GM23338 (cell line): ENCODE results near the gene FGA. TPM values are rescaled to one million over a fixed set of nuclear protein-coding genes. Genes with fewer than 3 reads are reported as not detected.

Experiments used
- ATAC-seq: fragments of 200-7000 bp; cut with Tn5 transposase; 3 replicates; pipeline ENCODE4 v1.9.1; 2020
- DNase-seq: peaks from one replicate; pipeline ENCODE4 v3.0.0-alpha.2; 2015; ENCODE audit warnings: low spot score
- H2AFZ ChIP-seq: fragments of 200-600 bp; sonication (generic); 2 replicates; pipeline ENCODE4 v1.8.0; 2016; ENCODE audit warnings: antibody characterized with exemption, mild to moderate bottlenecking, moderate library complexity
- H3F3A ChIP-seq: fragments of 200-600 bp; sonication (generic); replicated peaks from 2 replicates; pipeline ENCODE4 v1.8.0; 2017; ENCODE audit warnings: antibody characterized with exemption, mixed run types, low read depth
- H3K27ac ChIP-seq: fragments of 200-600 bp; sonication (generic); 2 replicates; pipeline ENCODE4 v1.6.1; 2016; ENCODE audit warnings: low read depth
- H3K27me3 ChIP-seq: fragments of 200-600 bp; sonication (generic); 2 replicates; pipeline ENCODE4 v1.8.0; 2016; ENCODE audit warnings: mild to moderate bottlenecking, mixed run types, moderate library complexity; ENCODE audit not compliant: insufficient read depth
- H3K36me3 ChIP-seq: fragments of 200-600 bp; sonication (generic); 2 replicates; pipeline ENCODE4 v1.8.0; 2016; ENCODE audit warnings: mild to moderate bottlenecking; ENCODE audit not compliant: insufficient read depth
- H3K4me1 ChIP-seq: fragments of 200-600 bp; sonication (generic); 2 replicates; pipeline ENCODE4 v1.8.0; 2016; ENCODE audit warnings: mild to moderate bottlenecking, moderate library complexity; ENCODE audit not compliant: insufficient read depth
- H3K4me2 ChIP-seq: fragments of 200-600 bp; sonication (generic); 2 replicates; pipeline ENCODE4 v1.7.1; 2017; ENCODE audit warnings: mixed run types
- H3K4me3 ChIP-seq: fragments of 200-600 bp; sonication (generic); 2 replicates; pipeline ENCODE4 v1.6.1; 2016; ENCODE audit warnings: mixed run types
- H3K79me2 ChIP-seq: fragments of 200-600 bp; sonication (generic); replicated peaks from 2 replicates; pipeline ENCODE4 v1.8.0; 2017; ENCODE audit warnings: mild to moderate bottlenecking; ENCODE audit not compliant: insufficient read depth
- H3K9me2 ChIP-seq: fragments of 200-600 bp; sonication (generic); 2 replicates; pipeline ENCODE4 v1.8.0; 2017; ENCODE audit not compliant: insufficient read depth
- H4K20me1 ChIP-seq: fragments of 200-600 bp; sonication (generic); replicated peaks from 2 replicates; pipeline ENCODE4 v1.8.0; 2017; ENCODE audit warnings: mild to moderate bottlenecking; ENCODE audit not compliant: insufficient read depth
- H3K27ac Mint-ChIP-seq: 2 replicates; pipeline ENCODE4 v1.8.0; 2020; ENCODE audit warnings: inconsistent platforms, mild to moderate bottlenecking, moderate library complexity, mixed read lengths
- H3K27me3 Mint-ChIP-seq: 3 replicates; pipeline ENCODE4 v1.8.0; 2022; ENCODE audit warnings: low read depth, mild to moderate bottlenecking, moderate library complexity, mixed read lengths, inconsistent platforms; ENCODE audit not compliant: insufficient read depth, poor library complexity
- H3K36me3 Mint-ChIP-seq: 3 replicates; pipeline ENCODE4 v1.8.0; 2021; ENCODE audit warnings: low read depth, mild to moderate bottlenecking, inconsistent platforms, moderate library complexity, mixed read lengths
- H3K4me1 Mint-ChIP-seq: 3 replicates; pipeline ENCODE4 v1.8.0; 2020; ENCODE audit warnings: mild to moderate bottlenecking, inconsistent platforms, mixed read lengths
- H3K4me3 Mint-ChIP-seq: 3 replicates; pipeline ENCODE4 v1.8.0; 2021; ENCODE audit warnings: moderate library complexity, mild to moderate bottlenecking, inconsistent platforms, mixed read lengths
- H3K9me3 Mint-ChIP-seq: 3 replicates; pipeline ENCODE4 v1.8.0; 2020; ENCODE audit warnings: moderate library complexity, mild to moderate bottlenecking, inconsistent platforms, mixed read lengths
- CREB1 ChIP-seq: fragments of 250-450 bp; sonication (Bioruptor Pico); IDR thresholded peaks from 2 replicates; pipeline ENCODE4 v1.5.0; 2020; ENCODE audit warnings: low read depth, mild to moderate bottlenecking, moderate library complexity
- EZH2 ChIP-seq: fragments of 200-600 bp; sonication (generic); IDR thresholded peaks from one replicate; pipeline ENCODE4 v1.8.0; 2017; ENCODE audit warnings: antibody characterized with exemption, mild to moderate bottlenecking, low read depth; ENCODE audit not compliant: unreplicated experiment
- EZH2phosphoT487 ChIP-seq: fragments of 200-600 bp; sonication (generic); IDR thresholded peaks from one replicate; pipeline ENCODE4 v1.8.1; 2018; ENCODE audit warnings: antibody characterized with exemption; ENCODE audit not compliant: unreplicated experiment
- JUNB ChIP-seq: IDR thresholded peaks from one replicate; pipeline ENCODE4 v1.6.1; 2016; ENCODE audit warnings: antibody characterized with exemption; ENCODE audit not compliant: unreplicated experiment
- NANOG ChIP-seq: IDR thresholded peaks from 2 replicates; pipeline ENCODE4 v1.6.1; 2016; ENCODE audit warnings: antibody characterized with exemption, borderline replicate concordance
- POLR2AphosphoS5 ChIP-seq: IDR thresholded peaks from 2 replicates; pipeline ENCODE4 v1.6.1; 2016; ENCODE audit warnings: antibody characterized with exemption, low read depth
- STAT1 ChIP-seq: IDR thresholded peaks from one replicate; pipeline ENCODE4 v1.6.1; 2016; ENCODE audit warnings: antibody characterized with exemption; ENCODE audit not compliant: unreplicated experiment
- ZNF114 ChIP-seq: fragments of 250-450 bp; sonication (Bioruptor Pico); IDR thresholded peaks from 2 replicates; pipeline ENCODE4 v1.5.0; 2020; ENCODE audit warnings: mild to moderate bottlenecking, moderate library complexity
- ZNF331 ChIP-seq: fragments of 250-450 bp; sonication (Bioruptor Pico); IDR thresholded peaks from 2 replicates; pipeline ENCODE4 v1.5.0; 2020; ENCODE audit warnings: low read depth, mild to moderate bottlenecking, moderate library complexity
- ZNF462 ChIP-seq: fragments of 250-450 bp; sonication (Bioruptor Pico); IDR thresholded peaks from 2 replicates; pipeline ENCODE4 v1.5.0; 2020; ENCODE audit warnings: mild to moderate bottlenecking, moderate library complexity
- polyA plus RNA-seq: library from polyadenylated mRNA; unstranded; fragments of >200 nt; fragmentation: Nextera tagmentation; extraction: Ambion mirVana; gene quantifications from 2 replicates; pipeline ENCODE4 v1.2.1, GENCODE V29; 2016
- total RNA-seq: library from RNA; depleted of rRNA; stranded (reverse); fragments of >200 nt; shearing (Covaris generic); gene quantifications from 2 replicates; pipeline ENCODE4 v1.2.3, GENCODE V29; 2014
- TF ChIP-seq, protein P1 (sequence below): IDR thresholded peaks from one replicate; pipeline ENCODE4 v1.6.1; 2018; ENCODE audit warnings: antibody characterized with exemption; ENCODE audit not compliant: unreplicated experiment
- TF ChIP-seq, protein P2 (sequence below), 2 experiments: fragments of 200-600 bp in 1 of 2; sonication (generic) in 1 of 2; conservative IDR thresholded peaks; 2 replicates each; pipeline versions ENCODE4 v1.5.1 to v1.6.1; 2016 to 2017; ENCODE audit warnings: antibody characterized with exemption in 2 of 2, low read depth in 2 of 2, mild to moderate bottlenecking in 2 of 2, moderate library complexity in 1 of 2
- TF ChIP-seq, protein P3 (sequence below): IDR thresholded peaks from 2 replicates; pipeline ENCODE4 v1.6.1; 2016; ENCODE audit warnings: antibody characterized with exemption

Gene FGA
- total and polyA plus RNA-seq, 2 experiments from 2014 or later: not detected

DNA sequence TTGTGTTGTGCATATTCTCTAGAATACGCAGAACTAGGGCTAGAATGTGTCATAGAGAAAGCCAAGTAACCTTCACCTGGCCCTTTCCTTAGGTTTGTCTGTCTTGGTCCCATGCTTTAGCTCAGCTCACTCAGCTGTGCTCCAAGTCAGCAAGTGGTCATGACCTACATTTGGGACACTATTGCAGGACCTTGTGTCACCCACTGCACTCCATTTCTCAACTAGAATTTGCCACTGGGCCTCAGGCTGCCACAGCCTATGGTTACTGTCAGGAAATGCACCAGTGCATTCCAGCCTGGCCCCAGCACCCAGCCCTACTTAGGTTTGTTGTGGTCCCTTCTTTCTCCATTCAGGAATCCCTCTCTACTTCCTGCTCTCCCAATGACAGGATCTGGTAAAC is 29.6 kb upstream of the FGA start:
- Histone ChIP-seq H2AFZ (peak overlapping the region; percentile 0; the same call in 1 of the 2 replicates), H3K36me3 (no peaks in the 10 kb centered on the region), H3K27ac (no peak overlapping the region), H3K4me3 (no peak overlapping the region), H3K4me1 (peaks cover 10% of the 10 kb centered on the region), H3F3A (no peaks in the 10 kb centered on the region), H4K20me1 (no peaks in the 10 kb centered on the region), H3K4me2 (no peak overlapping the region), H3K79me2 (no peaks in the 10 kb centered on the region), H3K27me3 (no peaks in the 10 kb centered on the region), H3K9me2 (no peaks in the 10 kb centered on the region)
- no peaks in the 10 kb centered on the region for H3K36me3 Mint-ChIP-seq
- ATAC-seq (peak; percentile 28; the same call in 2 of the 3 replicates), DNase-seq (no peak)
- H3K27me3 Mint-ChIP-seq: peaks cover 2% of the 10 kb centered on the region
- TF ChIP-seq POLR2AphosphoS5 (no peak), JUNB (no peak), ZNF331 (no peak), ZNF462 (CRISPR knock-in tag) (no peak), EZH2 (no peak), CREB1 (CRISPR knock-in tag) (no peak), STAT1 (no peak), NANOG (no peak), ZNF114 (no peak), EZH2phosphoT487 (no peak)
- TF ChIP-seq, protein P1, sequence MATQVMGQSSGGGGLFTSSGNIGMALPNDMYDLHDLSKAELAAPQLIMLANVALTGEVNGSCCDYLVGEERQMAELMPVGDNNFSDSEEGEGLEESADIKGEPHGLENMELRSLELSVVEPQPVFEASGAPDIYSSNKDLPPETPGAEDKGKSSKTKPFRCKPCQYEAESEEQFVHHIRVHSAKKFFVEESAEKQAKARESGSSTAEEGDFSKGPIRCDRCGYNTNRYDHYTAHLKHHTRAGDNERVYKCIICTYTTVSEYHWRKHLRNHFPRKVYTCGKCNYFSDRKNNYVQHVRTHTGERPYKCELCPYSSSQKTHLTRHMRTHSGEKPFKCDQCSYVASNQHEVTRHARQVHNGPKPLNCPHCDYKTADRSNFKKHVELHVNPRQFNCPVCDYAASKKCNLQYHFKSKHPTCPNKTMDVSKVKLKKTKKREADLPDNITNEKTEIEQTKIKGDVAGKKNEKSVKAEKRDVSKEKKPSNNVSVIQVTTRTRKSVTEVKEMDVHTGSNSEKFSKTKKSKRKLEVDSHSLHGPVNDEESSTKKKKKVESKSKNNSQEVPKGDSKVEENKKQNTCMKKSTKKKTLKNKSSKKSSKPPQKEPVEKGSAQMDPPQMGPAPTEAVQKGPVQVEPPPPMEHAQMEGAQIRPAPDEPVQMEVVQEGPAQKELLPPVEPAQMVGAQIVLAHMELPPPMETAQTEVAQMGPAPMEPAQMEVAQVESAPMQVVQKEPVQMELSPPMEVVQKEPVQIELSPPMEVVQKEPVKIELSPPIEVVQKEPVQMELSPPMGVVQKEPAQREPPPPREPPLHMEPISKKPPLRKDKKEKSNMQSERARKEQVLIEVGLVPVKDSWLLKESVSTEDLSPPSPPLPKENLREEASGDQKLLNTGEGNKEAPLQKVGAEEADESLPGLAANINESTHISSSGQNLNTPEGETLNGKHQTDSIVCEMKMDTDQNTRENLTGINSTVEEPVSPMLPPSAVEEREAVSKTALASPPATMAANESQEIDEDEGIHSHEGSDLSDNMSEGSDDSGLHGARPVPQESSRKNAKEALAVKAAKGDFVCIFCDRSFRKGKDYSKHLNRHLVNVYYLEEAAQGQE: no peak
- TF ChIP-seq, protein P2, sequence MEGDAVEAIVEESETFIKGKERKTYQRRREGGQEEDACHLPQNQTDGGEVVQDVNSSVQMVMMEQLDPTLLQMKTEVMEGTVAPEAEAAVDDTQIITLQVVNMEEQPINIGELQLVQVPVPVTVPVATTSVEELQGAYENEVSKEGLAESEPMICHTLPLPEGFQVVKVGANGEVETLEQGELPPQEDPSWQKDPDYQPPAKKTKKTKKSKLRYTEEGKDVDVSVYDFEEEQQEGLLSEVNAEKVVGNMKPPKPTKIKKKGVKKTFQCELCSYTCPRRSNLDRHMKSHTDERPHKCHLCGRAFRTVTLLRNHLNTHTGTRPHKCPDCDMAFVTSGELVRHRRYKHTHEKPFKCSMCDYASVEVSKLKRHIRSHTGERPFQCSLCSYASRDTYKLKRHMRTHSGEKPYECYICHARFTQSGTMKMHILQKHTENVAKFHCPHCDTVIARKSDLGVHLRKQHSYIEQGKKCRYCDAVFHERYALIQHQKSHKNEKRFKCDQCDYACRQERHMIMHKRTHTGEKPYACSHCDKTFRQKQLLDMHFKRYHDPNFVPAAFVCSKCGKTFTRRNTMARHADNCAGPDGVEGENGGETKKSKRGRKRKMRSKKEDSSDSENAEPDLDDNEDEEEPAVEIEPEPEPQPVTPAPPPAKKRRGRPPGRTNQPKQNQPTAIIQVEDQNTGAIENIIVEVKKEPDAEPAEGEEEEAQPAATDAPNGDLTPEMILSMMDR (conservative IDR thresholded peaks at IDR 0.05; ENCODE audit: low read depth in 2 of 2): no peak
- TF ChIP-seq, protein P3, sequence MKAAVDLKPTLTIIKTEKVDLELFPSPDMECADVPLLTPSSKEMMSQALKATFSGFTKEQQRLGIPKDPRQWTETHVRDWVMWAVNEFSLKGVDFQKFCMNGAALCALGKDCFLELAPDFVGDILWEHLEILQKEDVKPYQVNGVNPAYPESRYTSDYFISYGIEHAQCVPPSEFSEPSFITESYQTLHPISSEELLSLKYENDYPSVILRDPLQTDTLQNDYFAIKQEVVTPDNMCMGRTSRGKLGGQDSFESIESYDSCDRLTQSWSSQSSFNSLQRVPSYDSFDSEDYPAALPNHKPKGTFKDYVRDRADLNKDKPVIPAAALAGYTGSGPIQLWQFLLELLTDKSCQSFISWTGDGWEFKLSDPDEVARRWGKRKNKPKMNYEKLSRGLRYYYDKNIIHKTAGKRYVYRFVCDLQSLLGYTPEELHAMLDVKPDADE: no peak
- no peak overlapping the region for H3K4me3 Mint-ChIP-seq
- H3K9me3 Mint-ChIP-seq: no peaks in the 10 kb centered on the region; the same call in 2 of the 3 replicates
- H3K27ac Mint-ChIP-seq: no peak overlapping the region; the same call in 1 of the 2 replicates
- peaks cover 15% of the 10 kb centered on the region; the same call in 2 of the 3 replicates for H3K4me1 Mint-ChIP-seq
